HK-2 (cell line): ENCODE data around the gene SMIM44.
"Not testable (repeated sequence)": the region's sequence is repeated elsewhere in the genome, so short reads cannot be mapped to it uniquely, and the experiment has no call there.

Experiments
- DNase-seq: peaks from one replicate; pipeline ENCODE4 v3.0.0-alpha.2; 2018; ENCODE audit not compliant: unreplicated experiment

The SMIM44 gene

GRCh38 chr19:3483226-3483628 lies at the start of gene SMIM44:
SMIM44 (minus strand) TSS chr19:3483441; CDS start chr19:3483403, 38 bp downstream.
- DNase-seq = no peak

- no peak for DNase-seq
These were observed 49.8 kb upstream of the SMIM44 start for GRCh38 chr19:3533033-3533432.

DNA sequence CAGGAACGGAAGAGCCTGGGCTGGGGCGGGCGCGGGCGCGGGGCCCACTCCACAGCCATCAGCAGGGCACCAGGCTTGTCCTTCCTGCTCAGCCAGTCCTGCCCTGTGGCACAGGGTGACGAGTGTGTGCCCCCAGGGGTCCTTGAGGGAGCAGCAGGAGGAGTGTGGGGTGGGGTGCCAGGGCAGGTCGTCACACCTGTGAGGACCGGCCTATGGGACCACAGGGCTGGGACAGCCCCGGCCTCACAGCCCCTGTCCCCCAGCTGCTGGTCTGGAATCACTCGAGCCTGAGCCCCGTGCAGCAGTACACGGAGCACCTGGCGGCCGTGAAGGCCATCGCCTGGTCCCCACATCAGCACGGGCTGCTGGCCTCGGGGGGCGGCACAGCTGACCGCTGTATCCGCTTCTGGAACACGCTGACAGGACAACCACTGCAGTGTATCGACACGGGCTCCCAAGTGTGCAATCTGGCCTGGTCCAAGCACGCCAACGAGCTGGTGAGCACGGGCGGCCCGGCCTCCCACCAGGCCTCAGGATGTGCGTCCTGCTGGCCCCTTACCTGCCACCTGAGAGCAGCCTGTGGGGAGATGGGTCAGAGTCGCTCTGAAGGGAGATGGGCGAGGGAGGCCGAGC lies 49.0 kb upstream of the SMIM44 start:
- DNase-seq = no peak

- DNase-seq = no peak
These were observed 48.5 kb upstream of the SMIM44 start for GRCh38 chr19:3531716-3532115.

DNA sequence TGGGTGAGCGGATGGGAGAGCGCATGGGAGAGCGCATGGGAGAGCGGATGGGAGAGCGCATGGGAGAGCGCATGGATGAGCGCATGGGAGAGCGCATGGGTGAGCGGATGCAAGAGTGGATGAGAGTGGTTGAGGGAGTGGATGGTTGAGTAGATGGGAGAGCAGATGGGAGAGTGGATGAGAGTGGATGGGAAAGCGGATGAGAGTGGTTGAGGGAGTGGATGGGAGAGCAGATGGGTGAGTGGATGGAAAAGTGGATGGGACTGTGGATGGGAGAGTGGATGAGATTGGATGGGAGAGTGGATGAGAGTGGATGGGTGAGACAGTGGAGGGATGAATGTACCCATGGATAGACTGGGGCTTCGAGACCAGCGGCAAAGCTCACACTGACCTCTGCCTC lies 47.1 kb upstream of the SMIM44 start:
- no peak for DNase-seq

- DNase-seq = not testable (repeated sequence)
These were observed 46.1 kb upstream of the SMIM44 start for GRCh38 chr19:3529299-3529698.

GRCh38 chr19:3528539-3529211 lies 45.4 kb upstream of the SMIM44 start:
- no peak for DNase-seq

DNA sequence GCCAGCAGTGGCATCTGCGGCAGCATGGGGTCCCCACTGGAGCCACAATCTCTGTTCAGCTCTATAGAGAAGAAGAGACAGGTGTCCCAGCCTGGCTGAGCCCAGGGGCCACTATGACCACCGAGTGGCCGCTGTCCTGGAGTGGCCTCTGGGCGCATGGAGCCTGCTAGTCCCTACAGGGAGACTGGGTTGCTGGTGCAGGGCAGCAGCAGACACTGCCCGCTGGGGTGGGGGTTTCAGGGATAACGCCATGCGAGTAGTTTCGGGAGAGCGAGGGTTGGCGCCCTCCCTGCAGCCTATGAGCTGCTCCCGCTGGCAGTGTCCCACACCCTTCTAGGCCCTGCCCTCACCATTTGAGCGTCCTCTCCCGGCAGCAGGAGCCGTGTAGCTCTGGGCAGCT lies 44.8 kb upstream of the SMIM44 start:
- no peak for DNase-seq

DNA sequence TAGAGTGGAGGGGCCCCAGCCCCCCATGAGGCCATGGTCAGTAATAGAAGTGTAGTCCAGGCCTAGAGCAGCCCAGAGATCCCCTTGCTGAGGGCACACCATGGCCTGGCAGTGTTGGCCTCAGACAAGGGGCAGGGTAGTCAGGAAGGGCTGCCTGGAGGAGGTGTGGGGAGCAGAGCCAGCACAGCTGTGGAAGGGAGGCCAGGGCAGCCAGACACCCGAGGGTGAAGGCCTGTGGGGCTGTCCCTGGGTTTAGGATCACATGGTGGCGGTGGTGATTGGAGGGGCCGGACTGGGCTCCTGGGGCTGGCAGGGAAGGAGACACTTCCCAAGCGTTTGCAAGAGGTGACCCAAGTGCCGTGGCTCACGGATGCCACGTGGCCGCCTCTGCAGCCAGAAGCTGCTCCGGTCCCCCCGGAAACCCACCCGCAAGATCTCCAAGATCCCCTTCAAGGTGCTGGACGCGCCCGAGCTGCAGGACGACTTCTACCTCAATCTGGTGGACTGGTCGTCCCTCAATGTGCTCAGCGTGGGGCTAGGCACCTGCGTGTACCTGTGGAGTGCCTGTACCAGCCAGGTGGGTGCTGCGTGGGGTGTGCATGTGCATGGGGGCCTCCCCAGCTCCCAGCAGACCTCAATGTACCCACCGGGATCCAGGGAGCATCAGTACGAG lies 44.1 kb upstream of the SMIM44 start:
- no peak for DNase-seq

DNA sequence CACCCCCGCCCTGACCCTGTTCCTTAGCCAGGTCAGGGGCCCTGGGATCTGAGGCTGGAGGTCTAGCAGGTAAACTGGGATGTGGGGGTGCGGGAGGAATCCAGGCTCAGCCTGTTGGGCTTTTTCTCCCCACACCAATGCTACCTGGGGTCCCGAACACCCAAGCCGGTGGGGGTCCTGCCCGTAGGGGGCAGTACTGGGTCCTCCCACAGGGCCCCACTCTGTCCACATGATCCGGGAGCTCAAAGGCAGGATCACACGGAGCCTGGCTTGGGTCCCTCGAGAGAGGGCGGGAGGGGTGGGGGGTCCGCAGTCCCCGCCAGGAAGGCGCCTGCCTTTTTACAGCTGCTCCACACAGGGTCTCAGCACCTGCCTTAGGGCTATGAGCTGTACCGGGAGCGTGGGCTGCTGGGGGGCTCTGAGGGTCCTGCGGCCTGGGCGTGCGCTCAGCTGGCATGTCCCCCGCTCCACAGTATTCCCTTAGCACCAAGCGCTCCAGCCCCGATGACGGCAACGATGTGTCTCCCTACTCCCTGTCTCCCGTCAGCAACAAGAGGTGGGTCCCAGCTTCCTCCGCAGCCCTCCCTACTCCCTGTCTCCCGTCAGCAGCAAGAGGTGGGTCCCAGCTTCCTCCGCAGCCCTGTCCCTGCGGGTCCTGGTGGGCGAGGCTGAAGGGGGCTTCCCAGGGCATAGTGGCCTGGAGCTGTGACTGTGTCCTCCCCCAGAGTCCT lies 43.4 kb upstream of the SMIM44 start:
- no peak for DNase-seq

DNA sequence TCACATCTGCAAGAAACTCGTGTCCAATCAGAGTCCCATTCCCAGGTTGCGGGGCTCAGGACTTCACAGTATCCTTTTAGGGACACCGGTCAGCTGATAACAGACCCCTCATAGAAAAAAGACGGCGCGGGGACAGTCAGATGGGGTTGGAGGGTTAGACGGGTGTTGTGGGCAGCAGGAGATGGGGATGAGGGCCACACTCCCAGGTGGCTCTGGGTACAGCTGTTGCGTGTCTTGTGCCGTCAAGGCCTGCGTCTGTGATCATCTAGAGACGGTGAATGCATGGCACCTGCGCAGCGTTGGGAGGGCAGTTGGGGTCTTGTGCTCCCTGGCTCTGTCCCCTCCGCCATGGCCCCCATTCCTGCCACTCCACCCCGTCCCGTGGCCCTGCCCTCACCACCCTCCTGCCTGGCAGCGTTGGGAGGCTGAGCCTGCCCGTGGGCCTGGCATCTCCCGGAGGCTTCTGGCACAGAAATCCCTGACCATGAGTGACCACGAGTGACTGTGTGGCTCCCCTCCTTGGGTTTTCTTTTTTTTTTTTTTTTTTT lies 41.7 kb upstream of the SMIM44 start:
- DNase-seq = no peak

DNA sequence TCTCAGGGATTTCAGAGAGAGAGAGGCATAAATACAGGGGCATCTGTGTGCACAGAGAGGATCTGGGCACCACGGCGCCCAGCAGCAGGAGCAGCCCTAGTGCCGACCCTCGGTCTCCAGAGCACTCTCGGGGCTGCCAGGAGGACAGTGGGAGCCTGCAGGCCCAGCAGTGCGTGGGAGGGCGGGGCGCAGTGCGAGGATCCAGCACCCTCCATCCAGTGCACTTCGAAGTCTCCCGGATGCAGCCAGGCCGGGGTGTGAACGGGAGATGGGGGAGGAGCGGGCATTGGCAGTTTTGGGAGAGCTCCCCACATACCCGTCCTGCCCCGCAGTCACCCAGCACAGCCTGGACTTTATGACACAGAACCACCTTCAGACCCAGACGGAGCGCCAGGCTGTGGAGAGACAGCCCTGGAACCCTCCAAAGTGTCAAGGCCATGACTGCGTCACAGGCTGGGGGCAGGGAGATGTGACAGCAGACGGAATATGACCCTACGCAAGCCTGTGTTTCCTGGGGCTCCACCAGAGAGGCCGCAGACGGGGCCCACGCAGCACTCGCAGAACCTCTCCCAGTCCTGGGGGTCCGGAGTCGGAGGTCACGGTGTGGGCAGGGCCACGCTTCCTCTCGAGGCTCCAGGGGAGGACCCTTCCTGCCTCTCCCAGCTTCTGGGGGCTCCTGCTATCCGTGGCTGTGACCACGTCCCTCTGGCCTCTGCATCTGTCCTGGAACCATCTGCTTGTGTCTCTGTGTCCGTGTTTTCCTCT lies 41.0 kb upstream of the SMIM44 start:
- DNase-seq = no peak

- no peak for DNase-seq
These were observed 40.3 kb upstream of the SMIM44 start for GRCh38 chr19:3523361-3524077.

GRCh38 chr19:3522421-3523360 lies 39.5 kb upstream of the SMIM44 start:
- DNase-seq = no peak

- no peak for DNase-seq
These were observed 37.8 kb upstream of the SMIM44 start for GRCh38 chr19:3521104-3521445.

- DNase-seq = no peak
These were observed 37.2 kb upstream of the SMIM44 start for GRCh38 chr19:3520166-3521103.

DNA sequence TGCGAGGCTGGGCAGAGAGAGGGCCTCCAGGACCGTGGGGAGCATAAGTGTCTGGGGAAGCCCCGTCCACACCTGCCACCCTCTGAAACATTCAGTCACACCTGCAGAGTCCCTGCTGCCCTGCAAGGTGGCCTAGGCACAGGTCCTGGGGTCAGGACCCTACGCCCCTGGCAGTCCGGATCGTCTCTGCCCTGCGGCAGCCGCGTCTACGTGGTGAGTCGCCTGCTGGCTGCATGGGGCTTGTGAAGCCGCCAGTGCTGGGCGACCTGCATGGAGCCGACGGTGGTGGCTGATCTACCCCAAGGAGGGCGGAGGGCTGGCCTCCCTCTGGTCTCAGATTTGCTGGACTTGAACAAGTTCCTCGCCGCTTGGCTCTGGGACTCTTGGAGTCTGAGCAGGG lies 35.9 kb upstream of the SMIM44 start:
- DNase-seq = no peak

DNA sequence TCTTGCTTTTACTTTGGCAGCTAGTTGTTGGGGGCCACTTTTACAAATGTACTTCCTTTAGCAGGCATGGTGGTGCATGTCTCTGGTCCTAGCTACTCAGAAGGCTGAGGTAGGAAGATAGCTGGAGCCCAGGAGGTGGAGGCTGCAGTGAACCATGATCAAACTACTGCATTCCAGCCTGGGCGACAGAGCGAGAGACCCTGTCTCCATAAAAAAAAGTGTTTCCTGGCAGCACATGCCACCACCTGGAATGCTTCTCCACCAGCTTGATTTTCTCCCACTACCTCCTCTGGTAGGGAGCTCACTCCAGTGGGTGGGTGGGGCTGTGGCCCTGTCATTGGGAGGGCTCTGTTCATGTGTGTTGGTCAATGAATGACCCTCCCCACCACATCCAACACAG lies 35.4 kb upstream of the SMIM44 start:
- DNase-seq = no peak

DNA sequence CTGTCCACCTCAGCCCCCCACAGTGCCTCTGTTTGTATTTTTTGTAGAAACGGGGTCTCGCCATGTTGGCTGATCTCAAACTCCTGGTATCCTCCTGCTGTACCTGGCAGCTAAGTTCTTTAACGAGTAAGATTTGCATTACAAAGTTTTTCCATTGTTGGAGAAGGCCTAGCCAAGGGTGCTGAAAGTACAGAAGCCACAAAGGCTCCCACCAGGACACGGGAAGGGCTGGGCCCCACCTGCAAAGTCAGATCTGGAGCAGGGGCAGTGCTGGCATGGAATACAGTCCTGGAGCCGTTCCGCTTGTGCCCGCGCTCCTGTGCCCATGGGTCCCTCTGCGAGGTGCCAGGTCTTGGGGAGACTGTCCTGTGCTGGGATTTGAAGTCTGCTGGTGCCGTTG lies 35.0 kb upstream of the SMIM44 start:
- DNase-seq = no peak
